ENCODE data around the gene RGS3. TPM values are rescaled to one million over a fixed set of nuclear protein-coding genes. Genes with fewer than 3 reads are reported as not detected.
A peak's percentile ranks its signal among the peaks of the same experiment; 100 is the strongest.

RGS3 gene
- total and polyA plus RNA-seq, 5 donors = 107 to 184 (median 163) TPM

GRCh38 chr9:113604393-113604792 is 140.9 kb downstream of the RGS3 start:
- DNase-seq (no peak), ATAC-seq (no peak)
- H3K27ac ChIP-seq (ENCODE audit: low read length) = no peak overlapping the region
- no peak overlapping the region for H3K4me3 ChIP-seq (ENCODE audit: low read length)
- H3K27me3 ChIP-seq (ENCODE audit: control insufficient read depth, insufficient read depth) = no peaks in the 10 kb centered on the region
- WGBS = 84% methylated on average over 3 of the region's 3 CpGs
- intact Hi-C loops (cut with DNase I) = no loop called here
- H3K9me3 ChIP-seq (ENCODE audit: control insufficient read depth, low read length) = no peaks in the 10 kb centered on the region
- peaks cover 18% of the 10 kb centered on the region for H3K4me1 ChIP-seq (ENCODE audit: control insufficient read depth, insufficient read depth, low read length)

- H3K4me3 ChIP-seq (ENCODE audit: low read length) = no peak overlapping the region
- no peak for ATAC-seq
- WGBS = 80% methylated on average over 6 of the region's 6 CpGs
- H3K27me3 ChIP-seq (ENCODE audit: control insufficient read depth, insufficient read depth) = no peaks in the 10 kb centered on the region
- H3K9me3 ChIP-seq (ENCODE audit: control insufficient read depth, low read length) = no peaks in the 10 kb centered on the region
- H3K27ac ChIP-seq (ENCODE audit: low read length) = no peak overlapping the region
- peaks cover 14% of the 10 kb centered on the region for H3K4me1 ChIP-seq (ENCODE audit: control insufficient read depth, insufficient read depth, low read length)
- intact Hi-C loops (cut with DNase I) = no loop called here
- no peak for DNase-seq
These were observed 143.0 kb downstream of the RGS3 start for GRCh38 chr9:113606510-113606909.

GRCh38 chr9:113608082-113608685 is 144.7 kb downstream of the RGS3 start:
- H3K4me3 ChIP-seq (ENCODE audit: low read length) = no peak overlapping the region
- 95% methylated on average over 9 of the region's 9 CpGs for WGBS
- no peaks in the 10 kb centered on the region for H3K9me3 ChIP-seq (ENCODE audit: control insufficient read depth, low read length)
- intact Hi-C loops (cut with DNase I) = no loop called here
- DNase-seq (no peak), ATAC-seq (no peak)
- no peaks in the 10 kb centered on the region for H3K27me3 ChIP-seq (ENCODE audit: control insufficient read depth, insufficient read depth)
- H3K27ac ChIP-seq (ENCODE audit: low read length) = no peak overlapping the region
- H3K4me1 ChIP-seq (ENCODE audit: control insufficient read depth, insufficient read depth, low read length) = peaks cover 9% of the 10 kb centered on the region

- intact Hi-C loops (cut with DNase I) = no loop called here
- WGBS = 16% methylated on average over 21 of the region's 21 CpGs
These were observed 146.2 kb downstream of the RGS3 start for GRCh38 chr9:113609562-113610318.

GRCh38 chr9:113611461-113612215 is 148.1 kb downstream of the RGS3 start:
- Histone ChIP-seq H3K4me1 (ENCODE audit: control insufficient read depth, insufficient read depth, low read length) (peaks cover 16% of the 10 kb centered on the region), H3K9me3 (ENCODE audit: control insufficient read depth, low read length) (no peaks in the 10 kb centered on the region), H3K4me3 (ENCODE audit: low read length) (no peak overlapping the region), H3K27ac (ENCODE audit: low read length) (no peak overlapping the region), H3K27me3 (ENCODE audit: control insufficient read depth, insufficient read depth) (no peaks in the 10 kb centered on the region)
- intact Hi-C loops (cut with DNase I) = no loop called here
- DNase-seq (peak in 1 of 3 donors; percentile 30), ATAC-seq (no peak)
- 93% methylated on average over 6 of the region's 6 CpGs for WGBS

More at GRCh38 chr9:113609562-113610318, 146.2 kb downstream of the RGS3 start:
- DNase-seq (peak; percentile 96 to 97 (median 96)), ATAC-seq (peak; percentile 95 to 96)
- no peaks in the 10 kb centered on the region for H3K9me3 ChIP-seq (ENCODE audit: control insufficient read depth, low read length)
- peaks cover 11% of the 10 kb centered on the region for H3K4me1 ChIP-seq (ENCODE audit: control insufficient read depth, insufficient read depth, low read length)
- H3K27ac ChIP-seq (ENCODE audit: low read length) = peak overlapping the region; percentile 73
- H3K4me3 ChIP-seq (ENCODE audit: low read length) = no peak overlapping the region
- no peaks in the 10 kb centered on the region for H3K27me3 ChIP-seq (ENCODE audit: control insufficient read depth, insufficient read depth)

- 88% methylated on average over 11 of the region's 11 CpGs for WGBS
- intact Hi-C loops (cut with DNase I) = no loop called here
- Histone ChIP-seq H3K4me1 (ENCODE audit: control insufficient read depth, insufficient read depth, low read length) (peaks cover 16% of the 10 kb centered on the region), H3K4me3 (ENCODE audit: low read length) (no peak overlapping the region), H3K27ac (ENCODE audit: low read length) (no peak overlapping the region), H3K27me3 (ENCODE audit: control insufficient read depth, insufficient read depth) (no peaks in the 10 kb centered on the region), H3K9me3 (ENCODE audit: control insufficient read depth, low read length) (no peaks in the 10 kb centered on the region)
- ATAC-seq (no peak), DNase-seq (peak in 1 of 3 donors; percentile 31)
These were observed 148.8 kb downstream of the RGS3 start for GRCh38 chr9:113612216-113612747.

- Histone ChIP-seq H3K4me3 (ENCODE audit: low read length) (no peak overlapping the region), H3K4me1 (ENCODE audit: control insufficient read depth, insufficient read depth, low read length) (peaks cover 16% of the 10 kb centered on the region), H3K27me3 (ENCODE audit: control insufficient read depth, insufficient read depth) (no peaks in the 10 kb centered on the region), H3K27ac (ENCODE audit: low read length) (no peak overlapping the region), H3K9me3 (ENCODE audit: control insufficient read depth, low read length) (no peaks in the 10 kb centered on the region)
- WGBS = 94% methylated on average over 6 of the region's 6 CpGs
- intact Hi-C loops (cut with DNase I) = no loop called here
- DNase-seq (peak in 1 of 3 donors; percentile 51), ATAC-seq (no peak)
These were observed 149.3 kb downstream of the RGS3 start for GRCh38 chr9:113612828-113613227.

- H3K4me3 ChIP-seq (ENCODE audit: low read length) = no peak overlapping the region
- intact Hi-C loops (cut with DNase I) = no loop called here
- DNase-seq = no peak
- no peak for ATAC-seq
- H3K27me3 ChIP-seq (ENCODE audit: control insufficient read depth, insufficient read depth) = no peaks in the 10 kb centered on the region
- H3K27ac ChIP-seq (ENCODE audit: low read length) = no peak overlapping the region
- 75% methylated on average over 6 of the region's 6 CpGs for WGBS
- no peaks in the 10 kb centered on the region for H3K9me3 ChIP-seq (ENCODE audit: control insufficient read depth, low read length)
- peaks cover 16% of the 10 kb centered on the region for H3K4me1 ChIP-seq (ENCODE audit: control insufficient read depth, insufficient read depth, low read length)
These were observed 150.4 kb downstream of the RGS3 start for GRCh38 chr9:113613815-113614413.

GRCh38 chr9:113614843-113615648 is 151.5 kb downstream of the RGS3 start:
- peak; percentile 70 to 73 for ATAC-seq

GRCh38 chr9:113616116-113616515 is 152.6 kb downstream of the RGS3 start:
- DNase-seq (peak in 1 of 3 donors; percentile 63), ATAC-seq (no peak)
- WGBS = 37% methylated on average over 14 of the region's 14 CpGs
- H3K27ac ChIP-seq (ENCODE audit: low read length) = no peak overlapping the region
- no peaks in the 10 kb centered on the region for H3K9me3 ChIP-seq (ENCODE audit: control insufficient read depth, low read length)
- peaks cover 20% of the 10 kb centered on the region for H3K4me1 ChIP-seq (ENCODE audit: control insufficient read depth, insufficient read depth, low read length)
- no peaks in the 10 kb centered on the region for H3K27me3 ChIP-seq (ENCODE audit: control insufficient read depth, insufficient read depth)
- H3K4me3 ChIP-seq (ENCODE audit: low read length) = no peak overlapping the region
- intact Hi-C loops (cut with DNase I) = no loop called here

More at GRCh38 chr9:113614843-113615648, 151.5 kb downstream of the RGS3 start:
- no peaks in the 10 kb centered on the region for H3K27me3 ChIP-seq (ENCODE audit: control insufficient read depth, insufficient read depth)
- DNase-seq = peak; percentile 76 to 86 (median 85)
- no peaks in the 10 kb centered on the region for H3K9me3 ChIP-seq (ENCODE audit: control insufficient read depth, low read length)
- H3K27ac ChIP-seq (ENCODE audit: low read length) = peak overlapping the region; percentile 61
- WGBS = 32% methylated on average over 14 of the region's 14 CpGs
- no peak overlapping the region for H3K4me3 ChIP-seq (ENCODE audit: low read length)
- H3K4me1 ChIP-seq (ENCODE audit: control insufficient read depth, insufficient read depth, low read length) = peaks cover 14% of the 10 kb centered on the region
- intact Hi-C loops (cut with DNase I) = no loop called here
